PC-9 (cell line): ENCODE measurements around the gene GALNT9. TPM values are rescaled to one million over a fixed set of nuclear protein-coding genes. Genes with fewer than 3 reads are reported as not detected.

ENCODE experiments used
- BruUV-seq: library from RNA; stranded (reverse); fragments of 400-500 nt; replicated peaks from 2 replicates; lab custom pipeline; 2021; lab: Mats Ljungman, UMichigan
- CTCF ChIA-PET: fragments of 300-600 bp; sonication (Branson Sonifier 250); formaldehyde crosslinking; loops from one replicate; lab custom pipeline; 2022; ENCODE audit warnings: antibody characterized with exemption; lab: Charles Lee
- POLR2A ChIA-PET: fragments of 300-600 bp; sonication (Branson Sonifier 250); formaldehyde crosslinking; loops from one replicate; lab custom pipeline; 2022; ENCODE audit warnings: antibody characterized with exemption; ENCODE audit not compliant: unreplicated experiment; lab: Charles Lee
- DNase-seq, 2 experiments: peaks; one replicate each; pipeline versions ENCODE4 v3.0.0 to v3.0.0-alpha.2; 2015 to 2022; ENCODE audit warnings: mixed read lengths in 1 of 2
- H2AFZ ChIP-seq: fragments of 200-600 bp; sonication (generic); 2 replicates; pipeline ENCODE4 v1.8.1; 2017; ENCODE audit warnings: antibody characterized with exemption
- H3F3A ChIP-seq: fragments of 200-600 bp; sonication (generic); 2 replicates; pipeline ENCODE4 v1.8.1; 2017; ENCODE audit warnings: antibody characterized with exemption, mild to moderate bottlenecking, low read depth; ENCODE audit not compliant: insufficient read depth
- H3K27ac ChIP-seq: fragments of 200-600 bp; sonication (generic); 2 replicates; pipeline ENCODE4 v1.6.1; 2016; ENCODE audit warnings: mixed run types
- H3K27me3 ChIP-seq: fragments of 200-600 bp; sonication (generic); 2 replicates; pipeline ENCODE4 v1.6.1; 2016; ENCODE audit warnings: low read depth, mixed run types; ENCODE audit not compliant: insufficient read depth
- H3K36me3 ChIP-seq: fragments of 200-600 bp; sonication (generic); 2 replicates; pipeline ENCODE4 v1.6.1; 2016; ENCODE audit warnings: low read depth, mixed run types
- H3K4me1 ChIP-seq: fragments of 200-600 bp; sonication (generic); replicated peaks from 2 replicates; pipeline ENCODE4 v1.6.1; 2016; ENCODE audit warnings: mixed run types; ENCODE audit not compliant: insufficient read depth
- H3K4me2 ChIP-seq: fragments of 200-600 bp; sonication (generic); 2 replicates; pipeline ENCODE4 v1.6.1; 2017; ENCODE audit warnings: mixed run types
- H3K4me3 ChIP-seq: fragments of 200-600 bp; sonication (generic); 2 replicates; pipeline ENCODE4 v1.6.1; 2016; ENCODE audit warnings: mixed run types
- H3K79me2 ChIP-seq: fragments of 200-600 bp; sonication (generic); 2 replicates; pipeline ENCODE4 v1.6.1; 2017; ENCODE audit warnings: low read depth, mixed run types
- H3K9me2 ChIP-seq: fragments of 200-600 bp; sonication (generic); 2 replicates; pipeline ENCODE4 v1.8.1; 2017; ENCODE audit warnings: mild to moderate bottlenecking; ENCODE audit not compliant: insufficient read depth
- H3K9me3 ChIP-seq: fragments of 200-600 bp; sonication (generic); 2 replicates; pipeline ENCODE4 v1.8.1; 2016; ENCODE audit warnings: low read depth; ENCODE audit not compliant: insufficient read depth
- H4K20me1 ChIP-seq: fragments of 200-600 bp; sonication (generic); 2 replicates; pipeline ENCODE4 v1.8.1; 2017; ENCODE audit not compliant: insufficient read depth
- EZH2 ChIP-seq: fragments of 200-600 bp; sonication (generic); IDR thresholded peaks from 2 replicates; pipeline ENCODE4 v1.8.0; 2017; ENCODE audit warnings: antibody characterized with exemption, low read depth
- intact Hi-C: fragments of 100-400 bp; cut with micrococcal nuclease; formaldehyde crosslinking; loops from one replicate; pipeline ENCODE4 v1.10.0; 2022; ENCODE audit not compliant: unreplicated experiment
- total RNA-seq: library from RNA; stranded (reverse); gene quantifications from 2 replicates; pipeline ENCODE4 v1.2.3, GENCODE V29; 2021
- TF ChIP-seq, protein P1 (sequence below): fragments of 200-600 bp; sonication (generic); conservative IDR thresholded peaks from 2 replicates; pipeline ENCODE4 v1.6.1; 2017; ENCODE audit warnings: mixed run types, antibody characterized with exemption, mild to moderate bottlenecking, moderate library complexity

GALNT9 gene
- total RNA-seq, 1 experiment from 2014 or later, result 11.2 TPM

DNA sequence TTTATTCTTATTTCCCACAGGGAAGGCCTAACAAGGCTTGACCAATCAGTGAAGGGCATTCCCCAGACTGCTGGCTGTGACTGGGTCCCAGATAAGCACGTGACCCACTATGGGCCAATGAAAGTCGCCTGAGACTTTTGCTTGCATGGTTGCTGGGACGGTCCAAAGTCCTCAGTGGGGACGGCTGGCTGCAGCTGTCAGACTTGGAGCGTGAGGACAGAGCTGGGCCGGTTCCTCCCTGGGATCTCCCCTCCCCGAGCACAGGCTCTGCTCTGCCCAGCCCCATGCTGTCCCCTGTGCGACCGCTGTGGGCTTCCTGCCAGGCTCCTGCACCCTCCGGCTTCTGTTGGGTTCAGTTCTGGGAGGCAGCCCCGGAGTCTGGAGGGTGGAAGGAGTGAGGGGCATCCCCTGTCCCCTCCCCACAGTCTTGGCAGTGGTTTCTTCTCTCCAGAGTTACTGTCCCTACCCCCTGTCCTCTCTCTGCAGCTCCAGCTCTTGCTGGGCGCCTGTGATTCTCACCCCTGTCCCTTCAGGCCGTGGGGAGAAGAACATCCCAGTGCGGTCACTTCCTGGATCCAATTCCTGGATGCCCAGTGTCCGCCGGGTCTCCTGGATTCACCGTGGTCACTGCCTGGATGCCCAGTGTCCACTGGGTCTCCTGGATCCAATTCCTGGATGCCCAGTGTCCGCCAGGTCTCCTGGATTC is 50.1 kb downstream of the GALNT9 start:
- Histone ChIP-seq H3K27me3 (peaks cover 69% of the 10 kb centered on the region), H3K27ac (no peak overlapping the region), H3F3A (peaks cover 7% of the 10 kb centered on the region; the same call in 1 of the 2 replicates), H3K4me1 (peaks cover 7% of the 10 kb centered on the region), H3K36me3 (no peaks in the 10 kb centered on the region), H3K4me2 (no peak overlapping the region), H4K20me1 (no peaks in the 10 kb centered on the region; the same call in 1 of the 2 replicates), H3K9me3 (no peaks in the 10 kb centered on the region), H2AFZ (no peak overlapping the region), H3K79me2 (no peaks in the 10 kb centered on the region), H3K9me2 (no peaks in the 10 kb centered on the region), H3K4me3 (no peak overlapping the region)
- ChIA-PET POLR2A (no interaction called here), CTCF (no interaction called here)
- intact Hi-C loops, result no loop called here
- no peak for DNase-seq
- TF ChIP-seq, protein P1, sequence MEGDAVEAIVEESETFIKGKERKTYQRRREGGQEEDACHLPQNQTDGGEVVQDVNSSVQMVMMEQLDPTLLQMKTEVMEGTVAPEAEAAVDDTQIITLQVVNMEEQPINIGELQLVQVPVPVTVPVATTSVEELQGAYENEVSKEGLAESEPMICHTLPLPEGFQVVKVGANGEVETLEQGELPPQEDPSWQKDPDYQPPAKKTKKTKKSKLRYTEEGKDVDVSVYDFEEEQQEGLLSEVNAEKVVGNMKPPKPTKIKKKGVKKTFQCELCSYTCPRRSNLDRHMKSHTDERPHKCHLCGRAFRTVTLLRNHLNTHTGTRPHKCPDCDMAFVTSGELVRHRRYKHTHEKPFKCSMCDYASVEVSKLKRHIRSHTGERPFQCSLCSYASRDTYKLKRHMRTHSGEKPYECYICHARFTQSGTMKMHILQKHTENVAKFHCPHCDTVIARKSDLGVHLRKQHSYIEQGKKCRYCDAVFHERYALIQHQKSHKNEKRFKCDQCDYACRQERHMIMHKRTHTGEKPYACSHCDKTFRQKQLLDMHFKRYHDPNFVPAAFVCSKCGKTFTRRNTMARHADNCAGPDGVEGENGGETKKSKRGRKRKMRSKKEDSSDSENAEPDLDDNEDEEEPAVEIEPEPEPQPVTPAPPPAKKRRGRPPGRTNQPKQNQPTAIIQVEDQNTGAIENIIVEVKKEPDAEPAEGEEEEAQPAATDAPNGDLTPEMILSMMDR, result no peak
- no peak for TF ChIP-seq EZH2
- no TSS peak for BruUV-seq

DNA sequence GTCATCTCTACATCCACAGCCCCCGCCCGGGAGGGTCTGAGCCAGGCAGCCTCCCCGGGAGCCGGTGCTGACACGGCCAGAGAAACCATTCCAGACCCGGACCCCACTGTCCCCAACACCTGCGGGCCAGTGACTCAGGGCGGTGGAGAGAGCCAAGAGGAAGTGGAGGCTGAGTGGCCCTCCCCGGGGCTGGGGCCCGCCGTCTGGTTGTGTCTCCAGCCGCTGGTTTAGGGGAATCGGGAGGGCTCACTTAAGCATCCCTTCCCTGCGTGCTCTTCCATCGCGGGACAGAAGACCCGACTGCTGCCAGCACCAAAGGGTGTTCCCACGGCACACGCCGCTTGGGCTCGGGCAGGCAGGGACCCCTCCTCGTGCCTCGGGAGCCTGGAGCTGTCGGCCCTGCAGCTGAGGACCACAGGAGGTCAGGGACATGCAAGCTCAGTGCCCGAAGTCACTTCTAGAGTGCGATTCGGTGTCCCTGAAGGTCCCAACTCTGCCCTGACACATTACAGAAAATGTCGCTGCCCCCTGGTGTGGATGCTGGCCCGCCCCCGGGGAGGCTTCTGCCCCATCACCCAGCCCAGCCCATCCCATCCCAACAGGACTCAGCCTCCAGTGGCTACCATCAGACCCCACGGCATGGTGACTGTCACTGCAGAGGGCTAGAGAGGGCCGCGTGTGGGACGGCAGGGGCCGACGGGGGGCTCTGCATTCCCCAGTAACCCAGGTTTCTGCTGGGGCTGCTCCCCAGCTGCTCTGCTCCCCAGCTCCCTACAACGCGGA is 50.8 kb downstream of the GALNT9 start:
- Histone ChIP-seq H3K9me2 (no peaks in the 10 kb centered on the region), H3K27ac (no peak overlapping the region), H4K20me1 (no peaks in the 10 kb centered on the region; the same call in 1 of the 2 replicates), H3K27me3 (peaks cover 76% of the 10 kb centered on the region), H3K79me2 (no peaks in the 10 kb centered on the region), H3K4me3 (no peak overlapping the region), H3F3A (no peaks in the 10 kb centered on the region; the same call in 1 of the 2 replicates), H3K4me2 (no peak overlapping the region), H3K9me3 (no peaks in the 10 kb centered on the region), H2AFZ (no peak overlapping the region), H3K4me1 (no peaks in the 10 kb centered on the region), H3K36me3 (no peaks in the 10 kb centered on the region)
- TF ChIP-seq, protein P1, result no peak
- no peak; the same call in 1 of the 2 replicates for TF ChIP-seq EZH2
- DNase-seq, result no peak
- intact Hi-C loops, result no loop called here
- ChIA-PET POLR2A (no interaction called here), CTCF (no interaction called here)
- no TSS peak for BruUV-seq

- no TSS peak for BruUV-seq
- Histone ChIP-seq H3F3A (no peaks in the 10 kb centered on the region), H3K4me1 (no peaks in the 10 kb centered on the region), H3K4me3 (no peak overlapping the region), H3K27ac (no peak overlapping the region), H2AFZ (no peak overlapping the region), H3K79me2 (no peaks in the 10 kb centered on the region), H3K9me2 (no peaks in the 10 kb centered on the region), H3K36me3 (no peaks in the 10 kb centered on the region), H3K27me3 (peaks cover 83% of the 10 kb centered on the region), H3K4me2 (no peak overlapping the region), H3K9me3 (no peaks in the 10 kb centered on the region), H4K20me1 (no peaks in the 10 kb centered on the region; the same call in 1 of the 2 replicates)
- POLR2A ChIA-PET, result no interaction called here
- CTCF ChIA-PET, result no interaction called here
- intact Hi-C loops, result no loop called here
- TF ChIP-seq EZH2, result no peak
- TF ChIP-seq, protein P1, result no peak
- no peak for DNase-seq
Measured at GRCh38 chr12:132277949-132278348, 51.4 kb downstream of the GALNT9 start.
